Common myeloid progenitor, CD34-positive (primary cell): ENCODE data around the gene LSAMP.
A peak's percentile ranks its signal among the peaks of the same experiment; 100 is the strongest.

ENCODE experiments used
- CTCF ChIA-PET: fragments of 350-600 bp; sonication (Branson Sonifier 250); formaldehyde crosslinking; loops from one replicate; lab custom pipeline; 2021; ENCODE audit warnings: antibody characterized with exemption; lab: Charles Lee
- POLR2A ChIA-PET: fragments of 350-600 bp; sonication (Branson Sonifier 250); formaldehyde crosslinking; loops from one replicate; lab custom pipeline; 2021; ENCODE audit warnings: antibody characterized with exemption; lab: Charles Lee
- DNase-seq, 3 donors: peaks; one replicate each; pipeline versions ENCODE4 v3.0.0 to v3.0.0-alpha.2; 2013
- H3K27ac ChIP-seq, 2 experiments: 1 replicate in 1 of 2; 2 replicates in 1 of 2; pipeline ENCODE4 v1.7.0; 2013; ENCODE audit warnings: inconsistent platforms in 2 of 2, low read length in 2 of 2, mild to moderate bottlenecking in 2 of 2, low read depth in 1 of 2, moderate library complexity in 1 of 2; ENCODE audit not compliant: severe bottlenecking in 2 of 2, insufficient read depth in 1 of 2, poor library complexity in 1 of 2
- H3K27me3 ChIP-seq, 5 experiments: replicated peaks in 2 of 5; 1 replicate in 3 of 5; 2 replicates in 2 of 5; pipeline versions ENCODE4 v1.6.1 to v1.7.0; 2013; ENCODE audit warnings: low read length in 4 of 5, mild to moderate bottlenecking in 2 of 5, moderate library complexity in 2 of 5, inconsistent platforms in 1 of 5; ENCODE audit not compliant: insufficient read depth in 5 of 5, control insufficient read depth in 4 of 5
- H3K36me3 ChIP-seq, 4 experiments: 1 replicate in 2 of 4; 2 replicates in 2 of 4; pipeline versions ENCODE4 v1.6.1 to v1.7.0; 2013; ENCODE audit warnings: low read length in 3 of 4, control low read depth in 1 of 4, mild to moderate bottlenecking in 1 of 4; ENCODE audit not compliant: control insufficient read depth in 4 of 4, insufficient read depth in 4 of 4
- H3K4me1 ChIP-seq, 4 experiments: 1 replicate in 3 of 4; 2 replicates in 1 of 4; pipeline versions ENCODE4 v1.6.1 to v1.7.1; 2013; ENCODE audit warnings: low read length in 3 of 4, mild to moderate bottlenecking in 3 of 4, control low read depth in 1 of 4, inconsistent platforms in 1 of 4, moderate library complexity in 1 of 4; ENCODE audit not compliant: control insufficient read depth in 4 of 4, insufficient read depth in 4 of 4; ENCODE audit errors: control extremely low read depth in 1 of 4
- H3K4me3 ChIP-seq, 7 experiments: 1 replicate in 4 of 7; 2 replicates in 3 of 7; pipeline versions ENCODE4 v1.5.1 to v1.7.0; 2013; ENCODE audit warnings: mild to moderate bottlenecking in 7 of 7, low read length in 6 of 7, moderate library complexity in 6 of 7, inconsistent platforms in 2 of 7, low read depth in 2 of 7, control low read depth in 1 of 7; ENCODE audit not compliant: insufficient read depth in 4 of 7, control insufficient read depth in 1 of 7; ENCODE audit errors: extremely low read depth in 1 of 7
- H3K9me3 ChIP-seq, 5 experiments: 1 replicate in 4 of 5; 2 replicates in 1 of 5; pipeline versions ENCODE4 v1.6.1 to v1.7.1; 2013; ENCODE audit warnings: low read length in 4 of 5, mild to moderate bottlenecking in 2 of 5, inconsistent platforms in 1 of 5, low read depth in 1 of 5, moderate library complexity in 1 of 5; ENCODE audit not compliant: control insufficient read depth in 4 of 5, insufficient read depth in 2 of 5; ENCODE audit errors: control extremely low read depth in 1 of 5
- WGBS: methylation state at CpG from one replicate; pipeline ENCODE4 v1.1.5; 2013; ENCODE audit not compliant: insufficient coverage; 5-methylcytosine and 5-hydroxymethylcytosine counted together

LSAMP gene

DNA sequence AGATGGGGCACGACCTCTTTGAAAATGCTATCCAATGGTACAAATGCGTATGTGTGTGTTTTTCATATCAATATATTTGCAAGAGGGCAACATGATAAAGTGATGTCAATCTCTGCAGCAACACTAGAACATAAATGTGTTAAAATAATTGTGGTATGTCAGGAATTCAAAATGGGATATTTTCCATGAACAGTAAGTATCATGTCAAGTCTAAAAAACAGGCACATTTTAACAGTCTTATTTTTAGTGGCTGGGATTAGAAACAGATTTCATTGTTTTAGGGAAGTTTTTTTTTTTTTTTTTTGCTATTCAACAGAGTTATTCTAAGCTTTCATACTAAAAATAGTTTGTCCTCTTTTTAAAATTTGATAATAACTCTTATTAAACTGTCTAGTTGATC, 612.2 kb downstream of the LSAMP start:
- no peak for DNase-seq
- WGBS, result no CpG with 5 or more reads among the region's 2 CpGs
- H3K27me3 ChIP-seq, result peaks cover 0 to 2% (median 0%) of the 10 kb centered on the region in 5 experiments
- ChIA-PET POLR2A (interaction anchor here (0.6 kb wide), 1 partner anchor 1611 kb away, joined by 4 read pairs; no protein-coding TSS in a partner anchor), CTCF (interaction anchor here (0.7 to 2.9 kb wide), 3 partner anchors 10 to 616 kb away, joined by 3 to 10 read pairs (median 4); no protein-coding TSS in a partner anchor)
- no peaks in the 10 kb centered on the region for H3K9me3 ChIP-seq
- H3K4me1 ChIP-seq, result peaks cover 0 to 7% (median 0%) of the 10 kb centered on the region in 4 experiments
- H3K4me3 ChIP-seq, result no peak overlapping the region
- no peak overlapping the region for H3K27ac ChIP-seq
- no peaks in the 10 kb centered on the region for H3K36me3 ChIP-seq

- H3K27ac ChIP-seq, result no peak overlapping the region
- 94% methylated on average over 2 of the region's 3 CpGs for whole genome bisulfite sequencing
- no peak for DNase-seq
- H3K4me1 ChIP-seq, result peaks cover 0 to 7% (median 0%) of the 10 kb centered on the region in 4 experiments
- H3K27me3 ChIP-seq, result peaks cover 0 to 2% (median 0%) of the 10 kb centered on the region in 5 experiments
- CTCF ChIA-PET, result interaction anchor here (0.7 to 2.9 kb wide), 4 partner anchors 10 to 15 kb away, joined by 3 to 10 read pairs (median 6); no protein-coding TSS in a partner anchor
- POLR2A ChIA-PET, result no interaction called here
- no peaks in the 10 kb centered on the region for H3K9me3 ChIP-seq
- H3K36me3 ChIP-seq, result no peaks in the 10 kb centered on the region
- no peak overlapping the region for H3K4me3 ChIP-seq
Observed at GRCh38 chr3:115832265-115832664, 613.0 kb downstream of the LSAMP start.

DNA sequence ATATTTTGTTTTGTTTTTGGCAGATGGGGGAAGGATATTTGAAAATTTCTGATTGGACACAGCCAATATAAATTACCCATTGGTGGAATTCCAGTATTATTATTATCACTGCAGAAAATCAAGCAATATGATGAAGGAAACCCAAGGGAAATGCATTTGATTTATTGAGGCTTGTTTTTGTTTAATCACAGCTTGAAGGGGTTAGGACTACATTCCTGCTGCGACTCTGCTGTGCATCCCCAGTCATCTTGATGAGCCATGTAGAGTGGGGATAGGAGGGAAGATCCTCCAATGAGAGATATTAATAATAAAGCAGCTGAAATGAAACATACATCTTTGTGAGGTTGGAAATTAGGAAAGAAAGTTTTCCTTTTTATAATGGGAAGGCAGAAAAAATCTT, 613.4 kb downstream of the LSAMP start:
- Histone ChIP-seq H3K27me3 (peaks cover 0 to 2% (median 0%) of the 10 kb centered on the region in 5 experiments), H3K27ac (no peak overlapping the region), H3K4me3 (no peak overlapping the region), H3K4me1 (peaks cover 0 to 7% (median 0%) of the 10 kb centered on the region in 4 experiments), H3K36me3 (no peaks in the 10 kb centered on the region), H3K9me3 (no peaks in the 10 kb centered on the region)
- ChIA-PET CTCF (interaction anchor here (1.0 to 2.9 kb wide), 3 partner anchors 11 to 14 kb away, joined by 6 to 10 read pairs (median 6); no protein-coding TSS in a partner anchor), POLR2A (no interaction called here)
- WGBS, result no CpG with 5 or more reads among the region's 1 CpG
- DNase-seq, result no peak

GRCh38 chr3:115830764-115831395, 614.4 kb downstream of the LSAMP start:
- POLR2A ChIA-PET, result no interaction called here
- Histone ChIP-seq H3K9me3 (no peaks in the 10 kb centered on the region), H3K4me3 (no peak overlapping the region), H3K36me3 (no peaks in the 10 kb centered on the region), H3K27me3 (peaks cover 0 to 2% (median 0%) of the 10 kb centered on the region in 5 experiments), H3K4me1 (peaks cover 0 to 7% (median 0%) of the 10 kb centered on the region in 4 experiments), H3K27ac (no peak overlapping the region)
- CTCF ChIA-PET, result interaction anchor here (1.3 to 2.9 kb wide), 4 partner anchors 11 to 19 kb away, joined by 3 to 10 read pairs (median 4); no protein-coding TSS in a partner anchor
- DNase-seq, result no peak
- WGBS, result 95% methylated on average over 4 of the region's 6 CpGs

DNA sequence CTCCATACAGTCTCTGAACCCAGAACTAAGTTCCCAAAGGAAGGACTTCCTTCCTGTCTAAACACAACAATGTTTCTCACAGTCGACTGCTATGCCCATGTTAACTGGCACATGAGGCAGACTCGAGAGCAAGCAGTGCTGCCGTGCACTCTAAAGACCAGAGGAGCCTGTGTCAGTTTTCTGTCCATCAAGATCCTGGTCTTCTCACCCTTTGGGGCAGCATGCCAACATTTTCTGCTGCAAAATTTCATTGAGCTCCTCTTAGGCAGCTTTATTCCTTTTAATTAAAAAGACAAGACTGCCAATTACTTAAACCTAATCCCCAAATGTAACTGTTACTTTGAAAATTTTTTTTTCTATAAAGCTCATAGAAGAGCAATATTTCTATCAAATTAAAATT, 616.9 kb downstream of the LSAMP start:
- H3K4me1 ChIP-seq, result peaks cover 0 to 7% (median 0%) of the 10 kb centered on the region in 4 experiments
- POLR2A ChIA-PET, result no interaction called here
- no peaks in the 10 kb centered on the region for H3K9me3 ChIP-seq
- H3K27ac ChIP-seq, result no peak overlapping the region
- peak; percentile 4 to 54 (median 34) for DNase-seq
- H3K27me3 ChIP-seq, result no peaks in the 10 kb centered on the region
- H3K36me3 ChIP-seq, result no peaks in the 10 kb centered on the region
- H3K4me3 ChIP-seq, result no peak overlapping the region
- CTCF ChIA-PET, result interaction anchor here (1.6 to 2.4 kb wide), 4 partner anchors 8 to 135 kb away, joined by 3 to 12 read pairs (median 8); no protein-coding TSS in a partner anchor
- WGBS, result 0% methylated on average over 3 of the region's 3 CpGs

DNA sequence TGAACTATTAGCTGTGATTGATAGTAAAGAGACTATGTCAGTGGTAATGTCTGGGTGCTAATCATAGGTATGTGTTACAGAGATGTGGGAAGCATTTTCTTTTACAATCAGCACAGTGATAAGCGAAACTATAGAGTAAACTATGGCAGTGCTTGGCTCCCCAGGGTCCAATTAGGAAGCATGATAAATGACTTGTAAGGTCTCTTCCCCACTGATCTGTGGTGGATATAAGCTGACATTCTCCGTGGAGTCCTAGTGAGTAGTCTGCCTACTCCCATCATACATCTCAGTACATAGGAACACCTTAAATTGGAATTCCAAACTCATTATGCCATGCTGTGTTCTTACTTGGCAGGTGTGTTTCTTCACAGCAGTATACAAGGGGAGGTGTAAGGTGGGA, 617.8 kb downstream of the LSAMP start:
- CTCF ChIA-PET, result interaction anchor here (1.7 to 2.4 kb wide), 3 partner anchors 8 to 15 kb away, joined by 4 to 12 read pairs (median 6); no protein-coding TSS in a partner anchor

DNA sequence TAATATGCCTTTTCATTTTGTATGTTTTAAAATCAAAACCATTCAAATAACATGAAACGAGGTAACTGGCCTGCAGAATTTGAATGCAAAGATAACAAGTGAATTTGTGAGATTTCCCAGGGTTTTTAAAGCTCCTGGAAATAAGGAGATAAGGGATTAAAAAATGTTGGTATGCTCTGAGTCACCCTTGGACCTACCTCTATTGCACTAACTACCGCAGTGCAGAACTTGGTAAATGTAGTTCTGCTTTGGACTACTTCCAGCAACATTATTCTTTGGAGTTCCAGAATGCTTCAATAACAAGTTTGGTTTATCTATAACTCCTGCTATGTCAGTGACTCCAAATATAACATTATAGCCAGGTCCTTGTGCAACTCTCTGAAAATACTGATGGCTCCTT, 620.2 kb downstream of the LSAMP start:
- Histone ChIP-seq H3K4me1 (peaks cover 0 to 7% (median 0%) of the 10 kb centered on the region in 4 experiments), H3K27me3 (peaks cover 0 to 1% (median 0%) of the 10 kb centered on the region in 5 experiments), H3K9me3 (no peaks in the 10 kb centered on the region), H3K36me3 (no peaks in the 10 kb centered on the region), H3K27ac (no peak overlapping the region), H3K4me3 (no peak overlapping the region)
- no peak for DNase-seq
- 100% methylated on average over 1 of the region's 2 CpGs for WGBS
- ChIA-PET CTCF (no interaction called here), POLR2A (no interaction called here)

More for the DNA sequence above, 617.8 kb downstream of the LSAMP start:
- 100% methylated on average over 1 of the region's 2 CpGs for WGBS
- no peak overlapping the region for H3K4me3 ChIP-seq
- no peaks in the 10 kb centered on the region for H3K27me3 ChIP-seq
- POLR2A ChIA-PET, result no interaction called here
- H3K4me1 ChIP-seq, result peaks cover 0 to 7% (median 0%) of the 10 kb centered on the region in 4 experiments
- H3K9me3 ChIP-seq, result no peaks in the 10 kb centered on the region
- no peak for DNase-seq
- no peaks in the 10 kb centered on the region for H3K36me3 ChIP-seq
- no peak overlapping the region for H3K27ac ChIP-seq
